GM18909 (cell line): ENCODE measurements around the gene FTH1.
"Not testable (repeated sequence)": the region's sequence is repeated elsewhere in the genome, so short reads cannot be mapped to it uniquely, and the experiment has no call there.

Source experiments
- ATAC-seq: cut with Tn5 transposase; IDR thresholded peaks from one replicate; pipeline ENCODE4 v1.9.1; 2021; ENCODE audit warnings: mild to moderate bottlenecking; ENCODE audit not compliant: unreplicated experiment, poor library complexity

The FTH1 gene

DNA sequence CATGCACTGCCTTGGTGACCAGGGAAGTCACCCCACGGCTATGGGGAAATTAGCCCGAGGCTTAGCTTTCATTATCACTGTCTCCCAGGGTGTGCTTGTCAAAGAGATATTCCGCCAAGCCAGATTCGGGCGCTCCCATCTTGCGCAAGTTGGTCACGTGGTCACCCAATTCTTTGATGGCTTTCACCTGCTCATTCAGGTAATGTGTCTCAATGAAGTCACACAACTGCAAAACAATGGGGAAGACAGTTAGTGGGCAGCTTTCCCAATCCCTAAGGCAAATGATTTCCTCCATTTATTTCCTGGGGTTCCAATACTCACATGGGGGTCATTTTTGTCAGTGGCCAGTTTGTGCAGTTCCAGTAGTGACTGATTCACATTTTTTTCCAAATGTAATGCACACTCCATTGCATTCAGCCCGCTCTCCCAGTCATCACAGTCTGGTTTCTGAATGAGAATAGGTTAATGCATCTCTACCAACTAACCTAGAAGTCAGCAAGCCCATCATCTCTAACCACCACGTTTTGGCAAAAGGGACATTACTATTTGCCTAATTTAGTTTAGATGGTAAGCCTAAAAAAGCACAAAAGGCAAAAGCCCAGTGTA is 2.7 kb downstream of the FTH1 start:
- ATAC-seq: not testable (repeated sequence)

- ATAC-seq: no peak
These were observed 3.3 kb downstream of the FTH1 start for GRCh38 chr11:61964058-61964665.

DNA sequence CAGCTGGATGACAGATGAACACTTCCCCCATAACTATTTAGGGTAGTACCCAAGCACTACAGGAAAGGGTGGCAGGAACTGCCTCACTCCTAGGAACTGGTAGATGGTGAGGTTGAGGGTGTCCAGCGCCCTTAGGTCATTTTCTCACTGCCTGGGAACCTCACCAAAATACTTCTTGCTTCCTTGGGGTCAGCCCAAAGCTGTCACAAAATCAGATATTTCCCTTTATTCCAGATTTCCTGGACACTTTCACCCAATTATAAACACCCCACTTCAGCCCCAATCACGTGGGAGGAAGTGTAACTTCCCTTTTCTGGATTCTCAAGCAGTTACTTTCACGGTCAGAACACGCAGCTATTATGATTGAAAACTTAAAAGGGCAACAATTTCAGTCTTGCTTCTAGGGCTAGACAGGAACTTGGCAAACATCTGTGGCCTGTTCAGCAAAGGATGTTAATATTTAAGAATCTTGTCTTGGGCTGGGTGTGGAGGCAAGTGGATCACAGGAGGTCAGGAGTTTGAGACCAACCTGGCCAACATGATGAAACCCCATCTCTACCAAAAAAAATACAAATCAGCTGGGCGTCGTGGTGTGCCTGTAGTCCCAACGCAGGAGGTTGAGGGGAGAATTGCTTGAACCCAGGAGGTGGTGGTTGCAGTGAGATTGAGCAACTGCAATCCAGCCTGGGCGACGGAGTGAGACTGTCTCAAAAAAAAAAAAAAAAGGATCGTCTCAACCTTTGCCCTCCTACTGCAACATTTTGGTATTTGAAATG is 4.0 kb downstream of the FTH1 start:
- ATAC-seq: no peak

DNA sequence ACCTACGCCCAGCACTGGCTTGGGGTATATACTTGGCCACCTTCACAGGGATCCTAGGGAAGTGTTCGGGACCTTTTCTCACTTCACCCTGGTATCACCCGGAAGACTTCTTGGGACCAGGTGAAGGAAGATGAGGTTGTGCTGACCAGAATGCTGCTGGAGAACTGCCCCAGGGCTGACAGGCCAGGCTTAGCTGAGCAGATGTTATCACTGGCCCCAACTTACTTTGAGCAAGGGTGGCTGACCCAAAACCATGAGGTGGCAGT is 4.5 kb downstream of the FTH1 start:
- no peak for ATAC-seq

DNA sequence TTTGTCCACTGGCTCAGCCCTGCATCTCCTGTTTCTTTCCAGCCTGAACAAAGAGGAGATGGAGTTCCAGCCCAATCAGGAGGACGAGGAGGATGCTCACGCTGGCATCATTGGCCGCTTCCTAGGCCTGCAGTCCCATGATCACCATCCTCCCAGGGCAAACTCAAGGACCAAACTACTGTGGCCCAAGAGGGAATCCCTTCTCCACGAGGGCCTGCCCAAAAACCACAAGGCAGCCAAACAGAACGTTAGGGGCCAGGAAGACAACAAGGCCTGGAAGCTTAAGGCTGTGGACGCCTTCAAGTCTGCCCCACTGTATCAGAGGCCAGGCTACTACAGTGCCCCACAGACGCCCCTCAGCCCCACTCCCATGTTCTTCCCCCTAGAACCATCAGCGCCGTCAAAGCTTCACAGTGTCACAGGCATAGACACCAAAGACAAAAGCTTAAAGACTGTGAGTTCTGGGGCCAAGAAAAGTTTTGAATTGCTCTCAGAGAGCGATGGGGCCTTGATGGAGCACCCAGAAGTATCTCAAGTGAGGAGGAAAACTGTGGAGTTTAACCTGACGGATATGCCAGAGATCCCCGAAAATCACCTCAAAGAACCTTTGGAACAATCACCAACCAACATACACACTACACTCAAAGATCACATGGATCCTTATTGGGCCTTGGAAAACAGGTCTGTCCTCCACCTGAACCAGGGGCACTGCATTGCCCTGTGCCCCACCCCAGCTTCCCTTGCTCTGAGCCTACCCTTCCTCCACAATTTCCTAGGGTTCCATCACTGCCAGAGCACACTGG is 5.0 kb downstream of the FTH1 start:
- no peak for ATAC-seq

DNA sequence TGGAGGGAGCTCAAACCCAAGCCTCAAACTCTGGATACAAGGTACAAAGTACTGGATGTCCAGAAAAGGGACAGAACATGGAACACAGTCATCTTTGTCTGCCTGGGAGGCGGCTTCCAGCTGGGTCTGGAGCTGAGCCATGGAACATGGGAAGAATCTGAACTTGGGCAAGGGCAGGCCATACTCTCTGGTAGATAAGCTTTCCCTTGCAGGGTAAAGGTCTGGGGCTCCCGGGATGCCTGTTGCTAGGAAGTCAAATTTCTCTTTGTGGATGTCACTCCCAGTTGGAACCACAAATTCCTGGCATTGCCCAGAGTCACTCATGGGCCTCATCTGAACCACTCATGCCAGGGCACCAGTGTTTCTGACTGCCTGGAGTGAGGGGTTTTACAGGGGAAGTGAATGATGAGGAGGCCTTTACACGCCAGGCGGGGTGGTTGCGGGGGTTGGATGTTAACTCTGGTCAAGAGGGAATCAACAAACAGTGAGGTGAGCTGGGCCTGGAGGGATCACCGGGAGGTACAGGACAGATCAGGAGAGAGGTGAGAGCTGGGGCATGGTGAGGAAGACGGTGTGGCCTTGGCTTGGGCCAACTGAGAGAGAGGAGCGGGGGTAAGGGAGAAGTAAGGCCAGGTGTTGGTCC is 5.7 kb downstream of the FTH1 start:
- ATAC-seq: no peak

DNA sequence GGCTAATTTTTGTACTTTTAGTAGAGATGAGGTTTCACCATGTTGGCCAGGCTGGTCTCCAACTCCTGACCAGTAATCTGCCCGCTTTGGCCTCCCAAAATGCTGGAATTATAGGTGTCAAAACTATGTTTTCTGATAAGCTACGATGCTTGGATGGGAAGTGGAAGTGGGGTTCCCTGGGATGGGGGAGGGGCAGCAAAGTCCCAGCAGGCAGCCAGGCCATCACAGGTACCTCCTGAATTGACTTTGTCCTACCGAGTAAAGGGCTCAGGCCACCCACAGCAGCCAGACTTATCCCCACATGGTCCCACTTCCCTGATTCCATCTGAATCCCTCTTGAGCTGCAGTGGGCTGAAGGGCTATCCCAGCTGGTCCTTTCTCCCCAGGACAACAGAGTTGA is 6.9 kb downstream of the FTH1 start:
- ATAC-seq: no peak

DNA sequence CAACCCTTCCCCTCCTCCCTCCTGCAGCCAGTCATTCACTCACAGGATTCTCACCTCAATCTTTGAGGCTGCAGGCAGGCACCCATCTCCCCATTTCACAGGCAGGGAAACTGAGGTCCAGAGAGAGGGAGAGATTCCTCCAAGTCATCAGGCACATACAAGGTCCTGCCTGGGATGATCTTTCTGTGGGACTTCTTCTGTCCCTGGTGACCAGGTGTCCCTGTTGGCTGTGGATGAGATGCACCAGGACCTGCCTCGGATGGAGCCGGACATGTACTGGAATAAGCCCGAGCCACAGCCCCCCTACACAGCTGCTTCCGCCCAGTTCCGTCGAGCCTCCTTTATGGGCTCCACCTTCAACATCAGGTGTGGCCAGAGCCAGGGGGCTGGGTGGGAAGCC is 7.8 kb downstream of the FTH1 start:
- ATAC-seq: no peak

DNA sequence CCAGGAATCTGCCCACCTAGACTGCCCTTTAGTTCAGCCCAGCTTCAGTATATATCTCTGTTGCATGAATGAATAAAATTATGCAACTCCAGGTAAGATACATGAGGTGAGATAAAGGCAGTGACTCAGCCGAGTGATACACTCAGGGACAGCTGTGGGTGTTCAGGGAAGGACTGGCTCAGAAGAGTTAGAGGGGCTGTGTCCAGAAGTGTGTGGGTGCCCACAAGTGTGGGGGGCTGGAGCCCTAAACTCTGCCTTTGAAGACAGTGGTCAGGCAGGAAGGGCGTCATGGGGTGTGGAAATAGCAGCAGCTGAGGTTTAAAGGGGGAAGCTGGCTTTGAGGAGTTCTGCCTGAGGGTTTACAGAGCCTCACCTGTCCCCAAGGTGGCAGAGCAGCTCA is 8.3 kb downstream of the FTH1 start:
- ATAC-seq: no peak

- no peak for ATAC-seq
These were observed 8.8 kb downstream of the FTH1 start for GRCh38 chr11:61958590-61958989.

DNA sequence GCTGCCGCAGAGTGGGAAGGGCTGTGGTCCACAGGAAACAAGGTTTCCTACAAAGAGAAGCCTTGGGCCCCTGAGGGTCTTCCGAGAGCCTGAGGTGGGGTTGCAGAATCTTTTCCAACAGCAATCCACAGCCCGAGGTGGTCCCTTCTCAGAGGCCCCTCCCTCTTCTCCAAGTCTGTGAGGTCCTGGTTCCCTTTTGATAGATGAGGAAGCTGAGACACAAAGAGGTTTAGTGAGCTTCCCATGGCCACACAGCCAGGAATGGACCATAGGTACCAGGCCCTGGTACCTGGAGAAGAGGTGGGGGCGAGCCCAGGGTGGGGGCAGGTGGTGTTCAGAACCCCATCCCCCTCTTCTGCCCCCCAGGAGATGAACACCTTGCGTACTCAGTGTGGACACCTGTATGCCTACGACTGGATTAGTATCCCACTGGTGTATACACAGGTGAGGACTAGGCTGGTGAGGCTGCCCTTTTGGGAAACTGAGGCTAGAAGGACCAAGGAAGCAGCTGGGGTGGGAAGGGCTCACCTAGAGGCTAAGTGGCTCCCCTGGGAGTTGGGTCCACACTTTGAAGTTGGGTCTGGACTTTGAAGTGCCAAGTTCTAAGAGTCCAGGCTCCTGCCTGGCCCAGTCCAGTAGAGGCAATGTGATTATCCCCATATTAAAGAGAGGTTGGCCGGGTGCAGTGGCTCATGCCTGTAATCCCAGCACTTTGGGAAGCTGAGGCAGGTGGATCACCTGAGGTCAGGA is 10.2 kb downstream of the FTH1 start:
- ATAC-seq: no peak

DNA sequence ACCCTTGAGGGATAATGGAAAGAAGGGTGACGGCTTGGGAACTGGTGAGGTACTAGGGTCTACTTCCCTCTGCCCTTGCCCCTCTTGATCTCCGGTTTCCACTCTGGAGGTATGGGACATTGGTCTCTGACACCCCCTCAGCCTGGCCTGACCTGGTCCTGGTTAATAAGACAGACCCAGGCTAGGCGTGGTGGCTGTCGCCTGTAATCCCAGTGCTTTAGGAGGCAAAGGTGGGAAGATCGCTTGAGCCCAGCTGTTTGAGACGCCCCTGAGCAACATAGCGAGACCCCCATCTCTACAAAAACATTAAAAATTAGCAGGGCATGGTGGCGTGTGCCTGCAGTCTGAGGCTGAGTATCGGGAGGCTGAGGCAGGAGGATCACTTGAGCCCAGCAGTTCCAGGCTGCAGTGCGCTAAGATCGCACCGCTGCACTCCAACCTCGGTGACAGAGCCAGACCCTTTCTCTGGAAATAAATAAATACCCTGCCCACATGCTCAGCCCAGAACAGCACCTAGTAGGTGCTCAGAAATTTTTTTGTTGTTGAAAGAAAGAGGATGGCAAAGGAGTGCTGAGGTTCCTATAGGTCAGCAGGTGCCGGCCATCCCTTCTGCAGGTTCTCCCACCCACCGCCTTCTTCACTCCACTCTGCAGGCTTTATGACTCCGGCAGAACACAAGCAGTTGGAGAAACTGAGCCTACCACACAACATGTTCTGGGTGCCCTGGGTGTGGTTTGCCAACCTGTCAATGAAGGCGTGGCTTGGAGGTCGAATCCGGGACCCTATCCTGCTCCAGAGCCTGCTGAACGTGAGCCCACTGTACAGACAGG is 11.0 kb downstream of the FTH1 start:
- no peak for ATAC-seq

DNA sequence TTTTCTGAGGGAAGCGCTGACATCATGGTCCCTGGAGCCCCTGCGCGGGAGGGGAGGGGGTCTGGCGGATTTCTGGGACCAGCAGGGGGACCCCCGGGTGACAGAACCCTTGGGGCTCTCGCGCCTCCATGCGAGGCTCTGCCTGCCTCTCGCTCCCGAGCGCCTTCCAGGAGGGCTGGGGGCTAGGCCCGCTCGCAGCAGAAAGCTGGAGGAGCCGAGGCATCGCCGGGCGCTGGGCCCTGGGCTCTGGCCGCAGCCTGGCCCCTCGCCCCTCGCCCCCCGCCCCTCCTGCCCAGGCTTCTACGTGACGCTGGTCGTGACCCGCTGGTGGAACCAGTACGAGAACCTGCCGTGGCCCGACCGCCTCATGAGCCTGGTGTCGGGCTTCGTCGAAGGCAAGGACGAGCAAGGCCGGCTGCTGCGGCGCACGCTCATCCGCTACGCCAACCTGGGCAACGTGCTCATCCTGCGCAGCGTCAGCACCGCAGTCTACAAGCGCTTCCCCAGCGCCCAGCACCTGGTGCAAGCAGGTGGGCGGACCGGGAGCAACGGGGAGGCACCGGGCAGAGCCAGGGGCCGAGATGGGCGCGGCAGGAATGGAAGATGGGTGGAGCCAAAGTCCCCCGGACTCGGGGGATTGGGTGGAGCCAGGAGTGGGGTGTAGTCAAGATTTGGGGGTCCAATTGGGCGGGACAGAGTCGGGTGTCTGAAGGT is 11.9 kb downstream of the FTH1 start:
- no peak for ATAC-seq

DNA sequence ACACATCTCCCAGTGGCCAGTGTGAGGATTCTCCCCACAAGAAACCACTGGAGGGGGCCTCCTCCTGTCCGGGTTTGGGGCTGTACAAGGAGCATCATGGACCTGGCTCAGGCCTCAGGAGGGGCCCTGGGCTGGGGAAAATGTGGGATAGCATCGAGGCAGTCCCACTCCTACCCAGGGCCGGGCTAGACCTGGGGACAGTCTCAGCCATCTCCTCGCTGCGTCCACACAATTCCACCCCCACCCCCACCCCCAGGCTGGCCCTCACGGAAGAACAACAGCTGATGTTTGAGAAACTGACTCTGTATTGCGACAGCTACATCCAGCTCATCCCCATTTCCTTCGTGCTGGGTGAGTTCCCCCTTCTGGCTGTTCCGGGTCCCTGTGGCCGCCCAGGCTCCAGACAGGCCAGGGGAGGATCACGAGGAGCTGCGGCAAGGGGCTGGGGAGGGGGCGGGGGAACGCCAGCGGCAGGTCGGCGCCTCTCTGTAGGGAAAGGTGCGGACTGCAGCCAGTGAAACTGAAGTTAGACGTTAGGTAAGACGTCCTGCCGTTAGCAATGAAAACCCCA is 12.5 kb downstream of the FTH1 start:
- ATAC-seq: no peak

DNA sequence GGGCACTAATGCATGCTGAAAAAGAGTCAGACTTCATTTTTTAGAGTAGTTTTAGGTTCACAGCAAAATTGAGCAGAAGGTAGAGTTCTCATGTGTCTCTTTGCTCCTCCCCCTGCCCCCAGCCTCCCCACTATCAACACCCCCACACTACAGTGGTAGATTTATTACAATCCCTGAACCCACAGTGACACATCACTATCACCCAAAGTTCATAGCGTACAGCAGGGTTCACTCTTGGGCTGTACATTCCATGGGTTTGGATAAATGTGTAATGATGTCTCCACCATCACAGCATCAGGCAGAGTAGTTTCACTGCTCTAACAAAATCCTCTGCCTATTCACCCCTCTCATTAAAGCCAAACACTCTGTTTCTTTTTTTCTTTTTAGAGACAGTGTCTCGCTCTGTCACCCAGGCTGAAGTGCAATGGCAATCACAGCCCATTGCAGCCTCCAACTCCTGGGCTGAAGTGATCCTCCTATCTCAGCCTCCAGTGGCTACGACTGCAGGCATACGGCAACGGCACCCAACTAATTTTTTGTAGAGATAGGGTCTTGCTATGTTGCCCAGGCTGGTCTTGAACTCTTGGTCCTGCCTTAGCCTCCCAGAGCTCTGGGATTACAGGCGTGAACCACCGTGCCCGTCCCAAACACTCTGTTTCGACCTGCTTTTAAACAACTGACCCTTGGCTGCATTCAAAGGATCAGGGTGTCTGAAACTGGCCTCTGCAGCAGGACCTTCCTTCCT is 13.2 kb downstream of the FTH1 start:
- ATAC-seq: no peak

DNA sequence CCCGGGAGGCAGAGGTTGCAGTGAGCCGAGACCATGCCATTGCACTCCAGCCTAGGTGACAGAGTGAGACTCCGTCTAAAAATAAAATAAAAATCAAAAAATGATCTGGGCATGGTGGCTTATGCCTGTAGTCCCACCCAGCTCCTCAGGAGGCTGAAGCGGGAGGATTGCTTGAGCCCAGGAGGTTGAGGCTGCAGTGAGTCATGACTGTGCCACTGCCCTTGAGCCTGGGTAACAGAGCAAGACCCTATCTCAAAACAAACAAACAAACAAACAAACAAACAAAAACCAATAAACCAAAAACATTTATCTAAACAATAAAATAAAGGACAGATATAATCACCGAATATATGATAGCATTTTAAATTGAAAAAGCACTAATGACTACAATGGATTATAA is 13.8 kb downstream of the FTH1 start:
- not testable (repeated sequence) for ATAC-seq

- no peak for ATAC-seq
These were observed 14.6 kb downstream of the FTH1 start for GRCh38 chr11:61952882-61953281.
